Neural cell (in vitro differentiated cells): ENCODE data around the gene PHACTR3.

Experiments used
- CTCF ChIP-seq: fragments of 450-650 bp; IDR thresholded peaks from 2 replicates; pipeline ENCODE4 v1.5.1; 2014; ENCODE audit warnings: antibody characterized with exemption, mild to moderate bottlenecking, moderate library complexity; ENCODE audit not compliant: poor library complexity, severe bottlenecking
- EP300 ChIP-seq: fragments of 450-650 bp; conservative IDR thresholded peaks from 2 replicates; pipeline ENCODE4 v1.6.1; 2014; ENCODE audit warnings: antibody characterized with exemption, mild to moderate bottlenecking, moderate library complexity; ENCODE audit not compliant: poor library complexity, severe bottlenecking
- EZH2 ChIP-seq: fragments of 200-600, 300-800 bp; shearing (Covaris generic), sonication (generic); IDR thresholded peaks from 2 replicates; pipeline ENCODE4 v1.6.1; 2014; ENCODE audit warnings: antibody characterized with exemption, low read length, borderline replicate concordance, mild to moderate bottlenecking; ENCODE audit not compliant: insufficient read depth, poor library complexity, severe bottlenecking
- TAF1 ChIP-seq: IDR thresholded peaks from 2 replicates; pipeline ENCODE4 v1.6.1; 2012; ENCODE audit warnings: low read depth
- TF ChIP-seq, protein P1 (sequence below): IDR thresholded peaks from 2 replicates; pipeline ENCODE4 v1.6.1; 2012; ENCODE audit warnings: borderline replicate concordance

DNA sequence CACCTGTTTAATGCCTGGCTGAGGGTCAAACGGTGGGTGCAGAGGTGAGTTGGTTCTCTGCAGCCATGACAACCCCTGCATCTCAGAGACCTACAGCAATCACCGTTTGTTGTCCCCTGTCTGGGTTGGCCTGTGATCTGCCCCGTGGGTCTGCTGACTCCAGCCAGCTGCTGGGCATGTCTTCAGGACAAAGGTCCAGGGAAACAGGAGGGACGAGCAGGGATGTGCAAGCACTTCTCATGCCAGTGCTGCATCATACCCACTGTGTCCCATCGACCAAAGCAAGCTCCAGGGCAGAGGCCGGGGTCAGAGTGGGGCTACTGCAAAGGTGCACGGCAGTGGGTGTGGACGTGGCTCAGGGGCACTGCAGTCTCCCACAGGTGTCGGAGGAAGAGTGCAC, 150.2 kb downstream of the PHACTR3 start:
- TF ChIP-seq CTCF (no peak), EP300 (no peak), TAF1 (no peak), EZH2 (no peak)
- TF ChIP-seq, protein P1, sequence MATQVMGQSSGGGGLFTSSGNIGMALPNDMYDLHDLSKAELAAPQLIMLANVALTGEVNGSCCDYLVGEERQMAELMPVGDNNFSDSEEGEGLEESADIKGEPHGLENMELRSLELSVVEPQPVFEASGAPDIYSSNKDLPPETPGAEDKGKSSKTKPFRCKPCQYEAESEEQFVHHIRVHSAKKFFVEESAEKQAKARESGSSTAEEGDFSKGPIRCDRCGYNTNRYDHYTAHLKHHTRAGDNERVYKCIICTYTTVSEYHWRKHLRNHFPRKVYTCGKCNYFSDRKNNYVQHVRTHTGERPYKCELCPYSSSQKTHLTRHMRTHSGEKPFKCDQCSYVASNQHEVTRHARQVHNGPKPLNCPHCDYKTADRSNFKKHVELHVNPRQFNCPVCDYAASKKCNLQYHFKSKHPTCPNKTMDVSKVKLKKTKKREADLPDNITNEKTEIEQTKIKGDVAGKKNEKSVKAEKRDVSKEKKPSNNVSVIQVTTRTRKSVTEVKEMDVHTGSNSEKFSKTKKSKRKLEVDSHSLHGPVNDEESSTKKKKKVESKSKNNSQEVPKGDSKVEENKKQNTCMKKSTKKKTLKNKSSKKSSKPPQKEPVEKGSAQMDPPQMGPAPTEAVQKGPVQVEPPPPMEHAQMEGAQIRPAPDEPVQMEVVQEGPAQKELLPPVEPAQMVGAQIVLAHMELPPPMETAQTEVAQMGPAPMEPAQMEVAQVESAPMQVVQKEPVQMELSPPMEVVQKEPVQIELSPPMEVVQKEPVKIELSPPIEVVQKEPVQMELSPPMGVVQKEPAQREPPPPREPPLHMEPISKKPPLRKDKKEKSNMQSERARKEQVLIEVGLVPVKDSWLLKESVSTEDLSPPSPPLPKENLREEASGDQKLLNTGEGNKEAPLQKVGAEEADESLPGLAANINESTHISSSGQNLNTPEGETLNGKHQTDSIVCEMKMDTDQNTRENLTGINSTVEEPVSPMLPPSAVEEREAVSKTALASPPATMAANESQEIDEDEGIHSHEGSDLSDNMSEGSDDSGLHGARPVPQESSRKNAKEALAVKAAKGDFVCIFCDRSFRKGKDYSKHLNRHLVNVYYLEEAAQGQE: no peak
